ENCODE data around the gene ALAD. TPM values are rescaled to one million over a fixed set of nuclear protein-coding genes. Genes with fewer than 3 reads are reported as not detected.
A peak's percentile ranks its signal among the peaks of the same experiment; 100 is the strongest.
"Not testable (repeated sequence)": the region's sequence is repeated elsewhere in the genome, so short reads cannot be mapped to it uniquely, and the experiment has no call there.

Gene ALAD
- total and polyA plus RNA-seq, 9 of the 15 experiments (the other 6 are each of a cell fraction or from before 2014, with no cell fraction given), result 1.3 to 12.7 (median 6.8) TPM

DNA sequence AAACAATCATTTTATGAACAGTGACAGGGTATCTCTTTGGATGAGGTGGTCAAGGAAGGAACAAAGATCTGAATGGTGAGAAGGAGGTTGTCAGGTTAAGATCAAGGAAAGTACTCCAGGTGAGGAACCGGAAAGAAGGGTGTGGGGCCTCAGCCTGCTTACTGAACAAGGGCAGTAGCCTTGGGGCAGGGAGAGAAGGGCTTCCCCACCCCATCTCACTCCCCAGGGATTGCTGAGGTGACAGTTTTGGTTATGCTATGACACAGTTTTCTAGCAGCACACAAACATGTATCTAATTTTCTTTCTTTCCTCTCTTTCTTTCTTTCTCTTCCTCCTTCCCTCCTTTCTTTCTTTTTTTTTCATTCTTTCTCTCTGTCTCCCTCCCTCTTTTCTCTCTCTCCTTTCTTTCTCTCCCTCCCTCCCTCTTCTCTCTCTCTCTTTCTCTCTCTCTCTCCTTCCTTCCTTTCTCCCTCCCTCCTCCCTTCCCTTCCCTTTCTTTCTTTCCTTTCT, 20.2 kb downstream of the ALAD start (continued):
- TF ChIP-seq, protein P1, sequence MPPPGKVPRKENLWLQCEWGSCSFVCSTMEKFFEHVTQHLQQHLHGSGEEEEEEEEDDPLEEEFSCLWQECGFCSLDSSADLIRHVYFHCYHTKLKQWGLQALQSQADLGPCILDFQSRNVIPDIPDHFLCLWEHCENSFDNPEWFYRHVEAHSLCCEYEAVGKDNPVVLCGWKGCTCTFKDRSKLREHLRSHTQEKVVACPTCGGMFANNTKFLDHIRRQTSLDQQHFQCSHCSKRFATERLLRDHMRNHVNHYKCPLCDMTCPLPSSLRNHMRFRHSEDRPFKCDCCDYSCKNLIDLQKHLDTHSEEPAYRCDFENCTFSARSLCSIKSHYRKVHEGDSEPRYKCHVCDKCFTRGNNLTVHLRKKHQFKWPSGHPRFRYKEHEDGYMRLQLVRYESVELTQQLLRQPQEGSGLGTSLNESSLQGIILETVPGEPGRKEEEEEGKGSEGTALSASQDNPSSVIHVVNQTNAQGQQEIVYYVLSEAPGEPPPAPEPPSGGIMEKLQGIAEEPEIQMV (tag; conservative IDR thresholded peaks at IDR 0.05; ENCODE audit: low read depth), result no peak
- TF ChIP-seq, protein P2, sequence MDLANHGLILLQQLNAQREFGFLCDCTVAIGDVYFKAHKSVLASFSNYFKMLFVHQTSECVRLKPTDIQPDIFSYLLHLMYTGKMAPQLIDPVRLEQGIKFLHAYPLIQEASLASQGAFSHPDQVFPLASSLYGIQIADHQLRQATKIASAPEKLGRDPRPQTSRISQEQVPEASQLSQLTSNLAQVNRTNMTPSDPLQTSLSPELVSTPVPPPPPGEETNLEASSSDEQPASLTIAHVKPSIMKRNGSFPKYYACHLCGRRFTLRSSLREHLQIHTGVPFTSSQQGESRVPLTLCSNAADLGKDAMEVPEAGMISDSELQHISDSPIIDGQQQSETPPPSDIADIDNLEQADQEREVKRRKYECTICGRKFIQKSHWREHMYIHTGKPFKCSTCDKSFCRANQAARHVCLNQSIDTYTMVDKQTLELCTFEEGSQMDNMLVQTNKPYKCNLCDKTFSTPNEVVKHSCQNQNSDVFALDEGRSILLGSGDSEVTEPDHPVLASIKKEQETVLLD (IDR thresholded peaks at IDR 0.05), result 0 out of 2 replicates have a peak, but pooled peaks have one; percentile 25
- TF ChIP-seq CREBBP (IDR thresholded peaks at IDR 0.05; ENCODE audit: low read depth, low read length), result no peak
- TF ChIP-seq SOX6 (IDR thresholded peaks at IDR 0.05), result no peak
- peak; percentile 80 for TF ChIP-seq MTA1 (IDR thresholded peaks at IDR 0.05; ENCODE audit: borderline replicate concordance)

DNA sequence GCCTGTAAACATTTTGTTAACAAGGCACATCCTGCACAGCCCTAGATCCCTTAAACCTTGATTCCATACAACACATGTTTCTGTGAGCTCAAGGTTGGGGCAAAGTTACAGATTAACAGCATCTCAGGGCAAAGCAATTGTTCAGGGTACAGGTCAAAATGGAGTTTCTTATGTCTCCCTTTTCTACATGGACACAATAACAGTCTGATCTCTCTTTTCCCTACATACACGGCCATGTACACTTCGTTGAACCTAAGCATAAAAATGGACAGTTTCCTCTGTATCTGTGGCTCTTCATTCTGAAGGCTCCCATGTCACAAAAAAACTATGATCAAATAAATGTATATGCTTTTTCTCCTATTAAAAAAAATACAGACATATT, 21.3 kb downstream of the ALAD start:
- H3K79me2 ChIP-seq (ENCODE audit: control insufficient read depth, insufficient read depth, low read length); H3K4me2 ChIP-seq (ENCODE audit: insufficient read depth, low read length); H3K36me3 ChIP-seq (ENCODE audit: control insufficient read depth, insufficient read depth, low read length); FAIRE-seq; H3K27me3 ChIP-seq (ENCODE audit: control insufficient read depth in 2 of 2, insufficient read depth in 2 of 2, low read length in 2 of 2); DNase-seq (ENCODE audit: extremely low read depth in 1 of 4, low spot score in 3 of 4); H4K20me1 ChIP-seq (replicated peaks; ENCODE audit: control insufficient read depth, insufficient read depth, low read length); in situ Hi-C loops (cut with MboI); H3K9ac ChIP-seq (ENCODE audit: insufficient read depth in 1 of 2, low read depth in 2 of 2, low read length in 2 of 2); ATAC-seq; H3K4me3 ChIP-seq; H3K9me3 ChIP-seq (replicated peaks; ENCODE audit: control insufficient read depth, insufficient read depth, low read depth, low read length); H3K9me1 ChIP-seq (ENCODE audit: control insufficient read depth, insufficient read depth, low read length); BruUV-seq (replicated peaks); intact Hi-C loops (cut with micrococcal nuclease); CTCF ChIA-PET (ENCODE audit: low intra/inter-chr PET ratio); TF ChIP-seq NR4A1 (CRISPR knock-in tag; IDR thresholded peaks at IDR 0.05); JUND (IDR thresholded peaks at IDR 0.05; ENCODE audit: borderline replicate concordance, low read depth, low read length): not testable (repeated sequence)
- 21% methylated on average over 2 of the region's 2 CpGs for WGBS (ENCODE audit: insufficient coverage, low coverage, missing lambda C conversion rate)
- Histone ChIP-seq H3K27ac (ENCODE audit: extremely low read depth, low read depth, low read length) (peak overlapping the region; percentile 13; the same call in 1 of the 3 replicates), H3K4me1 (replicated peaks in 1 of 2; ENCODE audit: control insufficient read depth in 2 of 2, insufficient read depth in 2 of 2, low read length in 2 of 2) (peaks cover 19 to 27% of the 10 kb centered on the region in 2 experiments; a peak in 4 of 5 replicates), H2AFZ (ENCODE audit: low read depth, low read length) (peak overlapping the region; percentile 74; the same call in 1 of the 2 replicates)
- POLR2A ChIA-PET, result interaction anchor here (0.7 kb wide), 1 partner anchor 10 kb away, joined by 3 read pairs; no protein-coding TSS in a partner anchor
- TF ChIP-seq DDX20 (tag; IDR thresholded peaks at IDR 0.05; ENCODE audit: low read depth) (peak; percentile 86), ZNF79 (CRISPR knock-in tag; IDR thresholded peaks at IDR 0.05; ENCODE audit: low read depth) (peak; percentile 56; the same call in 1 of the 2 replicates), DMBX1 (CRISPR knock-in tag; IDR thresholded peaks at IDR 0.05; ENCODE audit: borderline replicate concordance) (peak; percentile 94), NR4A1 (tag; IDR thresholded peaks at IDR 0.05) (peak; percentile 92), ZNF41 (CRISPR knock-in tag; conservative IDR thresholded peaks at IDR 0.05) (peak; percentile 51; the same call in 1 of the 2 replicates), MEF2D (tag; conservative IDR thresholded peaks at IDR 0.05; ENCODE audit: low read depth) (peak; percentile 79), ZFX (CRISPR knock-in tag; IDR thresholded peaks at IDR 0.05) (0 out of 2 replicates have a peak, but pooled peaks have one; percentile 3), ZNF766 (CRISPR knock-in tag; conservative IDR thresholded peaks at IDR 0.05) (peak; percentile 60; the same call in 1 of the 2 replicates), ZNF197 (CRISPR knock-in tag; IDR thresholded peaks at IDR 0.05; ENCODE audit: low read depth) (0 out of 2 replicates have a peak, but pooled peaks have one; percentile 45), GTF2A2 (tag; IDR thresholded peaks at IDR 0.05) (peak; percentile 84), JUND (tag; IDR thresholded peaks at IDR 0.05; ENCODE audit: borderline replicate concordance, low read depth, low read length) (peak; percentile 8; the same call in 1 of the 3 replicates), BACH1 (tag; IDR thresholded peaks at IDR 0.05) (0 out of 2 replicates have a peak, but pooled peaks have one; percentile 51)
